Medulla oblongata (tissue), 1 donor: Measurements from ENCODE around the gene IL13RA1.
A peak's percentile ranks its signal among the peaks of the same experiment; 100 is the strongest.
"Not testable (repeated sequence)": the region's sequence is repeated elsewhere in the genome, so short reads cannot be mapped to it uniquely, and the experiment has no call there.

ENCODE experiments used
- DNase-seq: peaks from one replicate; pipeline ENCODE4 v3.0.0-alpha.2; 2015; ENCODE audit errors: extremely low spot score

Gene IL13RA1

DNA sequence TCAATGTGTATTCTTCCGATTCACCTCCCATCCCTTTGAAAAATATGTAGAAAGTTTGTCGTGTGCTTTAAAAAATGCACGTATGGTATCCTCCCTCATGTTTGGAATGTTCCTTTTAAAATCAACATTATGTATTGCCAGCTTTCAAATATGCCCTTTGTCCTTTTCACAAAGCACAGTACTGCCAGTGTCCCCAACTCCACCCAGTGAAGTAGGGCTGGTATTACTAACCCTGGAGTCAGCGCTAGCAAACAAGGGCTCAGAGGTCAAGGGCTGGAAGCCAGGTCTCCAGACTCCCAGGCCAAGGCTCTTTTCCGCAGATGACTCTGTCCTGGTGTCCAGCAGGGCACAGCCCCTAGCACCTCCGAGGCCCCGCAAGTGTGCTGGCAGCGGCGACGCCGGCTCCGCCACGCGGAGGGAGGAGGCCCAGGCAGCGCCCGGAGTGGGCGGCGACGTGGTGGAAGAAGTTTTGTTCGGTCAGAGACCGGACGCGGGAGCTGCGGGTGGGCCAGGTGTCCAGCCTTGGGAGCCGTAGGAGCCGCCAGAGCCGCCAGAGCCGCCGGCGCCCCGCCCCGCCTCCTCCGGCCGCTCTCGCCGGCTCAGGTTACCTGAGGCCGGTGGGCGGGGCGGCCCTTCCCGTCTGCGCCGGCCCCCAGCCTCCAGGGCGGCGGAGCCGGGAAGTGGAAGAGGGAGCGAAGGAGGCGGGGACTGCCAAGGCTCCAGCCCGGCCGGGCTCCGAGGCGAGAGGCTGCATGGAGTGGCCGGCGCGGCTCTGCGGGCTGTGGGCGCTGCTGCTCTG, at the start of gene IL13RA1:
Gene IL13RA1 (plus strand): TSS at position 720 of the 799 bp plus-strand sequence. CDS start 33 bp downstream, at position 753.
- DNase-seq: peak; percentile 38

DNA sequence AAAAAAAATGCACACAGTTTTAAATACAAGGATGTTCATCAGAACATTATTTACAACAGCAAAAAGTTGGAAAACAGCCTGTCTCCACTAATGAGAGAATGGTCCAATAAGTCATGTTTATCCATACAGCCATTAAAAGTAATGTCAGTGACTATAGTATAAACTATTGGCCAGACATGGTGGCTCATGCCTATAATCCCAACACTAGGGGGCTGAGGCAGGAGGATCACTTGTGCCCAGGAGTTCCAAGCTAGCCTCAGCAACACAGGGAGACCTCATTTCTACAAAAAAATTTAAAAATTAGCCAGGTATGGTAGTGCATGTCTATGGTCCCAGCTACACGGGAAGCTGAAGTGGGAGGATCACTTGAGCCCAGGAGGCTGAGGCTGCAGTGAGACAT, 48.1 kb upstream of the IL13RA1 start:
- no peak for DNase-seq

DNA sequence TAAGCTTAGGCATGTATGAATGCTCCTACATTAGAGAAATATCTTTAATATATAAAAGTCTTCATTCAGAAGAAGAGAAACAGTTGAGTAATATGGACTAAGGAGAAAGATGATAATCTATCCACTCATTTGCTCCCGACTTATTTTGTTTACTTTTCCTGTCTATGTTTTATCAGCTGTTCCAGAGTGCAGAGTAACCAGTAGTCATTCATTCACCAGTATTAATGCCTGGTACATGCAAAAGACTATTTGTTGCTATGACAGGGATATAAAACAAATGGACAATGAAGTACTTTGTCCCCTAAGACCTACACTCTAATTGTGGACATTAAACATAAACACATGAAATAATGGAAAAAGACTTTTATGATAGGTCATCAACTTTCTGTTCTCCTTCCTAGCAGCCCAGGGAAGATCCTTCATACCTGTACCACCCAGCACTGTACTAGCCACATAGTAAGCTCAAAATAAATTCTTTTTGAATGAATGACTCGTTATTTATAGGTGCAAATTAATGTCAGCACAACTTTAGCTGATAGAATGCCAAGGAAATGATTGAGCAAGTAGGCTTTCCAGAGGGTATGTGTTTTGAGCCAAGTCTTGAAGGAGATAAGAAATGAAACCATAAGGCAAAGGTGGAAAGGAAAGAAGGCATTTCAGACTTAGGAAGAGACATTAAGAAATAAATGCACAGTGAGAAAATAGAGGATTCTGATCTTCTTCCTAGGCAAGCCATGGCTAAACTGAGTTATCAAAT, 45.0 kb upstream of the IL13RA1 start:
- DNase-seq: no peak

DNA sequence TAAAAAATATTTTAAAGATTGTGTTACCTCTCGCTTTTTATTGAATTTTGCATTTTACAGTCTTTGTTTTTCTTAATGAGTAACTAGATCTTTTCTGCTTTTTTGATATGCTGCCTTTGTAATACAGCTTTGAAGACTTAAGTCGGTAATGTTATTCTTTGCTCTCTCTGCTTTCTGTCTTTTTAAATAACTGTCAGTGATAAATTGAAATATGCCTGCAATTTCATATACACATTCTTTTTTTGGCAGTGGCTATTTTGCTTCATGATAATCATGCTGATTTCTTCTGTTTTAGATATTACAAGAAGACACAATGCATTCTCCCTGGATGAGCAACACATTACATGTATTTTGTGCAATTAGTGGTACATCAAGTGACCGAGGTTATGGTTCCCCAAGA, 42.0 kb upstream of the IL13RA1 start:
- no peak for DNase-seq

DNA sequence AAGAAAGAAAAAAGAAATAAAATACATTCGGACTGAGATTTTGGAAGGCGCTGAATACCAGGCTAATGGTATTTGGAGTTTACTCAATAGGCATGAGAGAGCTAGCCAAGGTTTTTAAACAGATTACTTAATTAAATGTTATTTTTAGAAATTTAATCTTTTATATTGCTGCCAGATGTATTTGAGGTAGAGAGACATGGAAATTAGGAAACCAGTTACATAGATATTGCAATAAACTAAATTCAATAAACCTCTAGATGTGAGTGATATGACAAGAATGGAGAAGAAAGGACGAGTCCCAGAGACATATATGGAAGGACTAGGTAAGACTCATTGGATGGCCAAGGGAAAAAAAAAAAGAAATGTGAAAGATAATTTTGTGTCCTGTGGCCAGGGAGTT, 38.5 kb upstream of the IL13RA1 start:
- DNase-seq: no peak

DNA sequence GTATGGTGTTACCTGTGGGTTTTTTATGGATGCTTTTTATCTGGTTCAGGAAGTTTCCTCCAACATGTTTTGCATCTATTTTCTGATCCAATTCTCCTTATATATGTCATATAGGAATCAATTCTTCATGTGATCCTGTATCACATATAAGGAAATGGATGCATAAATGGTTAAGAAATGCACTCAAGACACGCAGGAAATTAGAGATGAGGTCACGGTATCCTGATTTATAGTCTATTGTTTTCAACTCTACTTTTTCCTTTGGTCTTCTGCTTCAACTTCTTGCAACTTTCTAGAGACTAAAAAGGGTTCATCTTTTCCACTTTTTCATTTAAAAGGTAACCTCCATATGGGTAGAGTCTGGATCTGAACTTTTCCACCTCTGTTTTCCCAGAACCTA, 33.6 kb upstream of the IL13RA1 start:
- DNase-seq: no peak

DNA sequence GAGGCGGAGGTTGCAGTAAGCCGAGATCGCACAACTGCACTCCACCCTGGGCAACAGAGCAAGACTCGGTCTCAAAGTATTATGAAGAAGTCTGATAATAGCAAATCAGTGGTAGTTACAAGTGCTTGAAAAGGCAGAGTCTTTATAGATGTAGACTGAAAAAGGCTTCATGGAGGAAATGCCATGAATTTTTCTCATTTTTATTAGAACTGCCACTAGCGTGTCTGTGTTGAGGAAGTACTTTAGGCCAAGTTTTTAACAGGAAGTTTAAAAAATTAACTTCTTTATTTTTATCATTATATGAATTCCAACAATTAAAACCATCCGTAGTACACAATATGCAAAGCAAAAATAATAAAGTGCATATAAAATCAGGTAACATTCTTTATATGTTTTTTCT, 32.8 kb upstream of the IL13RA1 start:
- DNase-seq: no peak

DNA sequence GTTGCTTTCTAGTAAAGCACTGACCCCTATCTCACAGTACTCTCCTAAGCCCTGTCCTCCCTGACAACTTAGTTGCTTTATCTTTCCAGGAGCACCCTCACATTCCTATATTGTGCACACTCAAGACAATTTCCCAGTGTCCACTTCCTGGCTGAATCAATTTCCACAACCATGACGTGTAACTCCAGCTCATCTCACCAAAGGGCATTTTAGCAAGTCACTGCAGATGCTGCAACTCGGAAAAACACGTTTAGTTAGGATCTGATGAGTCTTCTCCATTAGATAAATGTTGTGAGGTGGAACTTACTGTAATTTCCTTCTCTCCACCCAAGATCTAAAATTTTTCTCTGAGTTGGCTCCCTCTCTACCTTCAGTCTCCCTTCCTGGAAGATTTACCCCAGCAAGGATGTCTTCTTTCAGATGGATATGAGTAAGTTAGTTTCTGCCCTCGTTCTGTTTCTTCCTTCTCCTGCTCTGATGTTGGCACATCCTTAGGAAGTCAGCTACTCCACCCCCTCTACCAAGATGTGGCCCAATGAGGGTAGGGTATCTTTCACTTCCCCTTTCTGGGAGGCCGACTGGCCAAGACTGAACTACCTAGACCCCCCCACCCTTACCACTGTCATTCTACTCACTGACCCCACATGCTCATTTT, 28.8 kb upstream of the IL13RA1 start:
- peak; percentile 22 for DNase-seq

DNA sequence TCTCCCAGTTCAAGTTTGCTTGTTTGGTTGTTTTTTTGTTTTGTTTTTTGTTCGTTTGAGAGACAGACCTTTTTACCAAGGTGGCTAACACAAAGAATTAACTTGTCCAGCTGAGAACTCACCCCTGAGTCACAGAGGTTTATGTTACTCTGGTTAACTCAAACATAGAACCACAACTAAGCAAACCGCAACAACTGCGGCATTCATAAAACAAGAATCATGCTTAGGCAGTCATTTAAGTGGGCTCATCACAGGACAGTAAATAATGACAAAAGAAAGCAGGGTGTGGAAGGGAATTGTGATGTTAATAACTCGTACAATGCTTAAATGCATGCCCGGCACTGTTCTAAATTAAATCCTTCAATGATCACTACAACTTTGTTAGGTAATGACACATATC, 24.7 kb upstream of the IL13RA1 start:
- DNase-seq: no peak

DNA sequence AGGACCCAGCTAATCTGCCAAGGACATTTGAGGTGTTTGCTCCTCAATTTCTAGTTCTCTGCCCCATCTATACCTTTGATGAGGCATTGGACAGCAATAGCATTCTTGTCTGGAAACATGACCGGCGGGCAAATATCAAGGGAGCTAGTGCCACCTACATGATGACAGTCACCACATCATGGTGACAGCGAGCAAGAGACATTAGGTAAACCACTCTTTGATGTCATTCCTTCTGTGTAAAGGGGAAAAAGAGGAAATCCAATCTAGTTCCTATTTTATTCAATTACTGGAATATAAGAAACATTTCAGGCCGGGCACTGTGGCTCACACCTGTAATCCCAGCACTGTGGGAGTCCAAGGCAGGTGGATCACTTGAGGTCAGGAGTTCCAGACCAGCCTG, 20.7 kb upstream of the IL13RA1 start:
- no peak for DNase-seq

DNA sequence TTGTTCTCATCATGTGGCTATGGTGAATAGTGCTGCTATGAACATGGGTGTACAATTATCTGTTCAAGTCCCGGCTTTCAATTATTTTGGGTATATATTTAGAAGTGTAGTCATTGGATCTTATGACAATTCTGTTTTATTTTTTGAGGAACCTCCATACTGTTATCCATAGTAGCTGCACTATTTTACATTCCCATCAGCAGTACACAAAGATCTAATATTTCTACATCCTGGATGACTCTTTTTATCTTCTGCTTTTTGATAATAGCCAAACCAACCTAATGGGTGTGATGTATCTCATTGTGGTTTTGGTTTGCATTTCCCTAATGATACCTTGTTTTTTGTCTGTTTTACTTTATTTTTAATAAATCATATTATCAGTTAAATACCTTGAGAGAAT, 12.9 kb upstream of the IL13RA1 start:
- DNase-seq: no peak

DNA sequence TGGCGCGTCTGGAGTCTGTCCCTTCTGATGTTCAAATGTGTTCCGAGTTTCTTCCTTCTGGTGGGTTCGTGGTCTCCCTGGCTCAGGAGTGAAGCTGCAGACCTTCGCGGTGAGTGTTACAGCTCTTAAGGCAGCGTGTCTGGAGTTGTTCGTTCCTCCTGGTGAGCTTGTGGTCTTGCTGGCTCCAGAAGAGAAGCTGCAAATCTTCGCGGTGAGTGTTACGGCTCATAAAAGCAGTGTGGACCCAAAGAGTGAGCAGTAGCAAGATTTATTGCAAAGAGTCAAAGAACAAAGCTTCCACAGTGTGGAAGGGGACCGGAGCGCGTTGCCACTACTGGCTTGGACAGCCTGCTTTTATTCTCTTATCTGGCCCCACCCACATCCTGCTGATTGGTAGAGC, 11.5 kb upstream of the IL13RA1 start:
- not testable (repeated sequence) for DNase-seq

DNA sequence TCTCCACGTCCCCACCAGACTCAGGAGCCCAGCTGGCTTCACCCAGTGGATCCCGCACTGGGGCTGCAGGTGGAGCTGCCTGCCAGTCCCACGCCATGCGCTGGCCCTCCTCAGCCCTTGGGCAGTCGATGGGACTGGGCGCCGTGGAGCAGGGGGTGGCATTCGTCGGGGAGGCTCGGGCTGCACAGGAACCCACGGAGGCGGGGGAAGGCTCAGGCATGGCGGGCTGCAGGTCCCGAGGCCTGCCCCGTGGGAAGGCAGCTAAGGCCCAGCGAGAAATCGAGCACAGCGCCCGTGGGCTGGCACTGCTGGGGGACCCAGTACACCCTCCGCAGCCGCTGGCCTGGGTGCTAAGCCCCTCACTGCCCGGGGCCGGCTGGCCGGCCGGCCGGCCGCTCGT, 10.6 kb upstream of the IL13RA1 start:
- DNase-seq: not testable (repeated sequence)

DNA sequence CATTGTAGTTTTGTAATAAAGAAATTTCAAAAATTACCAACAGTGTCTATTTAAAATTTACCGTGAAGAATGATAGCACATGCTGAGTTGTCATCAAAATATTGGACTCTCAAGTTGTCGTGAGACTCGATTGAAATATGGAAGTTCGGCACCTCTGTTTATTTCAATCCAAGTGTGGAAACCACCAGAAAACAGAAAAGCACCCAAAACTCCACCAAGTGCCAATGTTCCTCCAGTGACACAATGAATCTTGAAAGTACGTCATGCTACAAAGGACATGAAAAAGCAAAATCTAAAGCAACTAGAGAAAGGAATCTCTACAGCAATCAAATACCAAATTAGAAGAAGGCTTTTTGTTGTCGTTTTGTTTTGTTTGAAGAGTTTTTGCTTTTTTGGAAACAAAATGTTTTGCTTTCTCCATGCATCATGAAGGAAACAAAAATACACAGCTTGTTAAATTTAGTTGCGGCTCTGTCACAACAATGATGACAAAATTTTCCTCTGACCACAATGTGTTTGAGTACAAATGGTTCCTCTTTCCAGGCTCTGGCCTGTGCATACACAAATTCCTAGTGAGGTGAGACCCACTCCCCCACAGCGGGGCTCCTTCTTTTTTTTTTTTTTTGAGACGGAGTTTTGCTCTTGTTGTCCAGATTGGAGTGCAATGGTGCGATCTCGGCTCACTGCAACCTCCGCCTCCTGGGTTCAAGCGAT, 9.6 kb upstream of the IL13RA1 start:
- DNase-seq: peak; percentile 34

DNA sequence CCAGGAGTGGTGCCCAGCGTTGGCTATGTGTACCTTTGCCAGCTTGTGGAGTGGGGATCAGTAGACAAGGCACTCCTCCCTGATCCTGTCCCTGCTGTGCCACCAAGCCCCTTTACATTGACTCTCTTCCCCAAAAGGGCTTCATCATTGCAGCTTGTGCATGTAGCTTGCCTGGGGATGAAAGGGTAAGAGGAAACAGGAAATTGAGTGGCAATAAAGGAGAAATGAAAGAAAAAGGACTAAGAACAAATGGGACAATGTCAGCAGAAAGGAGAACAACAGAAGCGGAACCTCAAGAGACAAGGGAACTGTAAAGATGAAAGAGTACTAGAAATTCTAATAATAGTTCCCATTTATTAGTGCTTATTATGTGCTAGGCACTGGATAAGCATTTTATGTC, 8.7 kb upstream of the IL13RA1 start:
- peak; percentile 47 for DNase-seq

DNA sequence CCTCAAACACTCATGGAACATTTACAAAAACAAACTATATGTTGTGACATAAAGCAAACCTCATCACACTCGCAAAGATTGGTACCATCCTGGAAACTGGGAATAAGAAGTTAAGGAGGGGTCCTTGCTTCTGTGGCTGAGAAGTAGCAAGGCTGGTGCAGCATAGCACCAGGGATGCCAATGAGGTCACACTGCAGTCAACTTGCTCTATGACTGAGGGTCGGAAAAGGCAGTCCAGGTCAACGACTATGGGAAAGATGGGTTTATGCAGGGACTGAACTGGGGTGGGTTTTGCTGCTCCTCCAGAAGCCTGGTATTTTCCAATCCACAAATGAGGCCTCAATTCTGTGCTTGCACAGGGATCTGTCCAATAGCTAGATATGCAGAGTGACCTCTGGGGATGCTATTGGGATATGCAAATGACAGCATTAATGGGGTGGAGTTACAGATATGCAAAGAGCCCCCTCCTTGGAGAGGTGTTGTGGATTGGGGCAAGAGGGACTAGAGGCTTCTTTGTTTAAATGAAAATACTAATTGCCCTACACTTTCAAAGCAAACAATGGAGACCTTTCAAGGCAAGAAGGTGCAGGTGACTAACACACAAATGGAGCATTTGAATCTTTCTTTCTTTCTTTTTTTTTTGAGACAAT, 7.2 kb upstream of the IL13RA1 start:
- DNase-seq: no peak

DNA sequence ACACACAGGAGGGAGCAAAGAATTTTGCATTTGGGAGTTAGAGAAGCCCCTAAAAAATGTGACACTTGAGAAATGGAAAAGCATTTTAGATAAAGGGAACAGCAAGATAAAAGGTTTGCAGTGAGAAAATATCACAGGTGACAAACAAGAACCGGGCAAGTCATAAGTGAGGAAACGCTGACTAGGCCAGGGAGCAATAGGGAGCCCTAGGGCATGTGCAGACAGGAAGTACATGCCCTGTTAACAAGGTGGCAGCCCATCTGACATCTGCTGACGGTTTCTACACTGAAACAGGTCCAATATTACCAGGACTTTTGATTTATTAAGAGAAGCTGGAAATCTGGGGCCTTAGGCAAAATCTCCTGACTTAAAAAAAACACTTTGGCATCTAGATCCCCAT, 4.0 kb upstream of the IL13RA1 start:
- no peak for DNase-seq

DNA sequence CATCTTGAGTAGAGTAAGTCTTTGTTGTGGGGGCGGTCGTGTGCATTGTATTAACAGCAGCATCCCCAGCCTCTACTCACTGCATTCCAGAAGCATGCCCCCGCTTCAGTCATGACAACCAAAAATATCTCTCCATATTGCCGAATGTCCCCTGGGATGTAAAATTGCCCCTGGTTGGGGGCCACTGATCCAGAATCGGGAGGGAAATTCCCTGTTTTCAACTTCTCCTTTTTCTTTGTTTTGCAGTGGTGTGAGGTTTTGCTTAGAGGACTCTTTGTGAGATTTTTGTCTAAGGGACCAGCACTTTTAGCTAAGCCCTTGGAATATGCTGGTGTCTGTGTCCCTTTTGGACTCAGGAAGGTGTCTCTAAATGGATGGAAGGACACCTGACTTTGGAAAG, 3.0 kb upstream of the IL13RA1 start:
- no peak for DNase-seq

DNA sequence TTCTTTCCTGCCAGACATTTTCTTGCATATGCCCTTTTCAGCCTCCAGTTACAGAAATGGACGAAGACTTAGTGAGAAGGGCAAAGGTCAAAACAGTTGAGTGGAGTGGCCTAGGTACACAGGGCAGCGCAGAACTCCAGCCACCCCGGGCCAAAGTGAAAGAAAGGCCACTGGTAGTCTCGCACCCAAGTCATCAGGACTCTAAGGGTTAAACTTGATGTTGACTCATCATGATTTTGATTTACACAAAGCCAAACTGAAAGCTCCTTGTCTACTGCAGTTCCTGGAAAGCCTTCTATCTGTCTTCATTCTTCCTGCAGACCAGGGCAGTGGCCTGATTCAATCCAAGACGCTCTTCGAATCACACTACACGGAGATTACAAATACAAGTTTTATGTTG, 2.6 kb upstream of the IL13RA1 start:
- DNase-seq: no peak

DNA sequence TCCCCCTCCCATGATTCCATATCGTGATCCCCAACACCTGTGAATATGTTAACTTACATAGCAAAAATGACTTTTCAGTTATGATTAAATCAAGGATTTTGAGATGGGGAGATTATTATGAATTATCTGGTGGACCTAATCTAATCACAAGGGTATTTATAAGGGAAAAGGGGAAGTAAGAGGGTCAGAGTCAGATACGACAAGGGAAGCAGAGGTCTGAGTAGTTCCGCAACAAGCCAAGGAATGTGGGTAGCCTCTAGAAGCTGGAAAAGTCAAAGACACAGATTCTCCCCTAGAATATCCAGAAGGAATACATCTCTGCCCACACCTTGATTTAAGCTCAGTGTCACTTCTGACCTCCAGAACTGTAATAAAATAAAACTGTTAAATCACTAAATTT, 1.0 kb upstream of the IL13RA1 start:
- DNase-seq: no peak

DNA sequence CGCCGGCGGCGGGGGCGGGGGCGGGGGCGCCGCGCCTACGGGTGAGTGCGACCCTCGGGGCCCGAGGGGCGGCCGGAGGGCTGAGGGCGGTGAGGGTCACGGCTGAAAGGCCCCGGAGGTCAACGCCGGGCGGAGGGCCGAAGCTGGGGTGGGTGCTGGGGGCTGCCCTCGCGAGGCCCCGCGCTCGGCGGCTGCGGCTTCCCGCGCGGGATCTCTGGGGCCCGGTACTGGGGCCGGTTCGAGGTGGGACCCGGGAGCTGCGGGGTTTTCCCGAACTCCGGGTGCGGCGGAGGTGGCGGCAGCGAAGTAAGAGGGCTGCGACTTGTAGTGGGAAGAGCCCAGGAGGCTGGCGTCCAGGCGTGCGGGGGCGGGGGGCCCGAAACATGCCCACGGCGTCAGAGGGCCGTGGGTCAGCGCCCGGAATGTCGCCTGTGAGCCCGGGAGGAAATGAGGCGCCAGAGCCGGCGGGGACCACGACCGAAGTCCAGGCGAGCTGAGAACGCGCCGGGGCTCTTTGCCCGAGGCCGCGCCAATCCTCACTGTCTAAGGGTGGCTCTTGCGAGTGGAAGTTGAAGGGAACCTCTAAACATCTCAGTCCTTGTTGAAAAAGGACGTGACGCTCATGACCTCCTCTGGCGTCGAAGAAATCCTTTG, 407 bp downstream of the IL13RA1 start:
- DNase-seq: no peak
